GM18873 (cell line): ENCODE results near the gene TDRD5.

ENCODE experiments used
- ATAC-seq: cut with Tn5 transposase; IDR thresholded peaks from one replicate; pipeline ENCODE4 v1.9.1; 2021; ENCODE audit warnings: mild to moderate bottlenecking, moderate library complexity, moderate number of reproducible peaks; ENCODE audit not compliant: unreplicated experiment, low FRiP score

The TDRD5 gene

GRCh38 chr1:179729881-179730280, 138.2 kb downstream of the TDRD5 start:
- no peak for ATAC-seq

- ATAC-seq, result no peak
Observed at GRCh38 chr1:179731643-179732042, 140.0 kb downstream of the TDRD5 start.
